Cardiac ventricle fibroblast (primary cell): ENCODE data around the gene SH2D5. TPM values are rescaled to one million over a fixed set of nuclear protein-coding genes. Genes with fewer than 3 reads are reported as not detected.

Experiments
- total RNA-seq: library from RNA; depleted of rRNA; stranded (reverse); fragments of >200 nt; gene quantifications from 2 replicates; pipeline ENCODE4 v1.2.3, GENCODE V29; 2015

SH2D5 gene
- total RNA-seq = 0.25 and 0.59 TPM in 2 replicates

GRCh38 chr1:20732588-20733359, at the start of gene SH2D5:
Gene SH2D5, minus strand, starts transcription at chr1:20732703. Its CDS starts 4,659 bp downstream, at chr1:20728044.

GRCh38 chr1:20717452-20718342, 14.8 kb downstream of the SH2D5 start, which contains the start of gene KIF17:
Gene KIF17, minus strand, starts transcription at chr1:20718007. Its CDS starts 301 bp downstream, at chr1:20717706.

Other genes starting within 250 kb of the SH2D5 start
- gene CAMK2N1, start 246.5 kb downstream of the SH2D5 start, total RNA-seq = 3.7 and 6.7 TPM in 2 replicates
- 22.4 and 23.5 TPM in 2 replicates for gene MUL1, start 224.6 kb downstream of the SH2D5 start, total RNA-seq
- gene FAM43B, start 180.1 kb downstream of the SH2D5 start, total RNA-seq = 1.2 and 2.2 TPM in 2 replicates
- gene CDA, start 143.6 kb downstream of the SH2D5 start, total RNA-seq = not detected in 2 replicates
- 39.4 and 48.2 TPM in 2 replicates for gene PINK1, start 99.2 kb downstream of the SH2D5 start, total RNA-seq
- gene DDOST, start 71.3 kb downstream of the SH2D5 start, total RNA-seq = 241 and 264 TPM in 2 replicates
- 0.37 and 0.44 TPM in 2 replicates for gene KIF17, start 14.7 kb downstream of the SH2D5 start, total RNA-seq
- 119 and 141 TPM in 2 replicates for gene HP1BP3, start 54.6 kb upstream of the SH2D5 start, total RNA-seq